Trophoblast cell (in vitro differentiated cells and primary cell): ENCODE results near the gene KAT7.
"Not testable (repeated sequence)": the region's sequence is repeated elsewhere in the genome, so short reads cannot be mapped to it uniquely, and the experiment has no call there.

ENCODE experiments used
- DNase-seq, 2 donors: peaks; one replicate each; pipeline ENCODE4 v3.0.0-alpha.2; 2016
- H2AFZ ChIP-seq: 2 replicates; pipeline ENCODE4 v1.6.1; 2013; ENCODE audit warnings: low read length, moderate library complexity, mild to moderate bottlenecking; ENCODE audit not compliant: insufficient read depth, poor library complexity
- H2AK5ac ChIP-seq: 2 replicates; pipeline ENCODE4 v1.6.1; 2013; ENCODE audit warnings: mild to moderate bottlenecking, low read length
- H2BK120ac ChIP-seq: 2 replicates; pipeline ENCODE4 v1.6.1; 2013; ENCODE audit warnings: low read length, mild to moderate bottlenecking, moderate library complexity; ENCODE audit not compliant: insufficient read depth, poor library complexity
- H2BK12ac ChIP-seq: 2 replicates; pipeline ENCODE4 v1.6.1; 2013; ENCODE audit warnings: mild to moderate bottlenecking, low read length, moderate library complexity
- H2BK5ac ChIP-seq: 2 replicates; pipeline ENCODE4 v1.6.1; 2013; ENCODE audit warnings: low read length, low read depth, moderate library complexity, mild to moderate bottlenecking; ENCODE audit not compliant: poor library complexity
- H3K14ac ChIP-seq: 2 replicates; pipeline ENCODE4 v1.6.1; 2013; ENCODE audit warnings: mild to moderate bottlenecking, low read length
- H3K18ac ChIP-seq: 2 replicates; pipeline ENCODE4 v1.6.1; 2013; ENCODE audit warnings: mild to moderate bottlenecking, low read length
- H3K23ac ChIP-seq: 2 replicates; pipeline ENCODE4 v1.6.1; 2013; ENCODE audit warnings: low read length
- H3K27ac ChIP-seq: 2 replicates; pipeline ENCODE4 v1.5.1; 2013; ENCODE audit warnings: low read depth, mild to moderate bottlenecking, inconsistent platforms, low read length, moderate library complexity
- H3K27me3 ChIP-seq: 2 replicates; pipeline ENCODE4 v1.6.1; 2013; ENCODE audit warnings: inconsistent platforms, mild to moderate bottlenecking, low read length, moderate library complexity; ENCODE audit not compliant: insufficient read depth
- H3K36me3 ChIP-seq, 2 experiments: 1 replicate in 1 of 2; 2 replicates in 1 of 2; pipeline ENCODE4 v1.6.1; 2013; ENCODE audit warnings: low read length in 2 of 2, mild to moderate bottlenecking in 2 of 2, moderate library complexity in 1 of 2; ENCODE audit not compliant: insufficient read depth in 2 of 2, control insufficient read depth in 1 of 2
- H3K4ac ChIP-seq: 2 replicates; pipeline ENCODE4 v1.6.1; 2013; ENCODE audit warnings: low read depth, mild to moderate bottlenecking, low read length, moderate library complexity
- H3K4me1 ChIP-seq, 2 experiments: 1 replicate in 1 of 2; 2 replicates in 1 of 2; pipeline ENCODE4 v1.6.1; 2013; ENCODE audit warnings: low read length in 2 of 2, mild to moderate bottlenecking in 2 of 2, moderate library complexity in 1 of 2; ENCODE audit not compliant: insufficient read depth in 2 of 2, control insufficient read depth in 1 of 2
- H3K4me2 ChIP-seq: 2 replicates; pipeline ENCODE4 v1.6.1; 2013; ENCODE audit warnings: inconsistent platforms, mild to moderate bottlenecking, low read length, moderate library complexity
- H3K4me3 ChIP-seq: 2 replicates; pipeline ENCODE4 v1.5.1; 2013; ENCODE audit warnings: mild to moderate bottlenecking, low read depth, low read length, inconsistent platforms
- H3K79me1 ChIP-seq: one replicate; pipeline ENCODE4 v1.6.1; 2013; ENCODE audit warnings: low read length
- H3K79me2 ChIP-seq: 2 replicates; pipeline ENCODE4 v1.6.1; 2013; ENCODE audit warnings: low read length, mild to moderate bottlenecking; ENCODE audit not compliant: control insufficient read depth, insufficient read depth, poor library complexity
- H3K9ac ChIP-seq: 2 replicates; pipeline ENCODE4 v1.6.1; 2013; ENCODE audit warnings: mild to moderate bottlenecking, low read length
- H3K9me3 ChIP-seq: 2 replicates; pipeline ENCODE4 v1.6.1; 2013; ENCODE audit warnings: low read depth, mild to moderate bottlenecking, control low read depth, inconsistent platforms, low read length; ENCODE audit not compliant: insufficient read depth
- H4K12ac ChIP-seq: 2 replicates; pipeline ENCODE4 v1.6.1; 2013; ENCODE audit warnings: low read depth, mild to moderate bottlenecking, low read length, moderate library complexity
- H4K8ac ChIP-seq: 2 replicates; pipeline ENCODE4 v1.6.1; 2013; ENCODE audit warnings: low read depth, mild to moderate bottlenecking, low read length, moderate library complexity
- H4K91ac ChIP-seq: one replicate; pipeline ENCODE4 v1.6.1; 2013; ENCODE audit warnings: low read depth, mild to moderate bottlenecking, low read length, moderate library complexity
- WGBS: extraction: QIAGEN DNeasy Blood & Tissue Kit; methylation state at CpG from one replicate; pipeline ENCODE4 v1.1.7; 2013; ENCODE audit warnings: missing lambda C conversion rate; ENCODE audit not compliant: insufficient read length, insufficient coverage; ENCODE audit errors: extremely low coverage; 5-methylcytosine and 5-hydroxymethylcytosine counted together

Gene KAT7

DNA sequence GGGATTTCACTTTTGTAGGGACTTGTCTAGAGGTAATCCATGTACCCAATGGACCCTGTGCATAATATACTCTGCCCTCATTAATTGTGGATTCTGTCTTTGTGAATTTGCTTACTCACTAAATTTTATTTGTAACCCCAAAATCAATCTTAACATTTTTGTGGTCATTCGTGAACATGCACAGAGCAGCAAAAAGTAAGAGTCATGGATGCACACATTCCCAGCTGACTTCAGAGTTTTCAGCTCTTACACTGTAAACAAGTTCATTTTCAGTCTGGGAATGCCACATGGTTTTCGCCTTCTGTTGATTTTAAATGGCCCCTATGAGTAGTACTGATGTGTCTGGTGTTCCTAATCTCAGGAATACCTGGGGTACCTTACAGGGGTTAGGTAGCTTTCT lies 35.1 kb downstream of the KAT7 start:
- no peak overlapping the region for H2AK5ac ChIP-seq
- no peak overlapping the region for H3K4ac ChIP-seq
- H3K9ac ChIP-seq = no peak overlapping the region
- H2AFZ ChIP-seq = no peak overlapping the region
- peaks cover 2 to 4% of the 10 kb centered on the region in 2 experiments for H3K4me1 ChIP-seq
- no peak overlapping the region for H3K18ac ChIP-seq
- no peak overlapping the region for H2BK12ac ChIP-seq
- H3K79me2 ChIP-seq = no peaks in the 10 kb centered on the region
- H2BK5ac ChIP-seq = no peak overlapping the region
- no peak overlapping the region for H4K12ac ChIP-seq
- H3K9me3 ChIP-seq = no peaks in the 10 kb centered on the region
- peaks cover 1% of the 10 kb centered on the region for H3K79me1 ChIP-seq
- H2BK120ac ChIP-seq = no peak overlapping the region
- H3K14ac ChIP-seq = no peak overlapping the region
- H3K27ac ChIP-seq = no peak overlapping the region
- no peak for DNase-seq
- no peaks in the 10 kb centered on the region for H3K27me3 ChIP-seq
- H4K8ac ChIP-seq = no peak overlapping the region
- no CpG with 5 or more reads among the region's 2 CpGs for WGBS
- H3K4me2 ChIP-seq = no peak overlapping the region
- no peak overlapping the region for H4K91ac ChIP-seq
- peaks cover 16 to 27% of the 10 kb centered on the region in 2 experiments for H3K36me3 ChIP-seq
- no peak overlapping the region for H3K4me3 ChIP-seq
- no peak overlapping the region for H3K23ac ChIP-seq

DNA sequence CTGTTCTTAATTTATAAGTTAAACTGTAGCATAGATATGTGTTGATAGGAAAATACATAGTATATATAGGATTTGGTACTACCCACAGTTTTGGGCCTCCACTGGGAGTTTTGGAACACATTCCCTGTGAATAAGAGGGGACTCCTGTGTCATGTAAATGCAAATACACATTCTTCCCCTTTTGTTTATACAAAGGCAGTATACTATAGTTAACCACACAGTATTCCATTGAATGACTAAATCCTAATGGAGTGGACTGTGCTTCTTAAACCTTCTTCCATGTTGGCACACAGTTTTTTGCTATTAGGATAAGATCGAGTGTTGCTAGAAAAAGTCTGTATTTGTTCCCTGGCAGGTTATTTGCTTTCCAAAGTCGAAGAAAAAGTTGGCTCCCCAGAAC lies 37.2 kb downstream of the KAT7 start:
- no peaks in the 10 kb centered on the region for H3K9me3 ChIP-seq
- H3K4me2 ChIP-seq = no peak overlapping the region
- H2AFZ ChIP-seq = no peak overlapping the region
- no CpG with 5 or more reads among the region's 2 CpGs for WGBS
- H3K27me3 ChIP-seq = no peaks in the 10 kb centered on the region
- H2BK5ac ChIP-seq = no peak overlapping the region
- H3K23ac ChIP-seq = no peak overlapping the region
- no peak overlapping the region for H3K14ac ChIP-seq
- H4K12ac ChIP-seq = no peak overlapping the region
- no peak overlapping the region for H3K9ac ChIP-seq
- H2BK120ac ChIP-seq = no peak overlapping the region
- H2BK12ac ChIP-seq = no peak overlapping the region
- peaks cover 3% of the 10 kb centered on the region for H3K79me1 ChIP-seq
- DNase-seq = no peak
- peaks cover 9 to 11% of the 10 kb centered on the region in 2 experiments for H3K4me1 ChIP-seq
- no peak overlapping the region for H3K27ac ChIP-seq
- no peak overlapping the region for H3K18ac ChIP-seq
- H3K4ac ChIP-seq = no peak overlapping the region
- H4K8ac ChIP-seq = no peak overlapping the region
- no peak overlapping the region for H2AK5ac ChIP-seq
- no peak overlapping the region for H4K91ac ChIP-seq
- H3K79me2 ChIP-seq = no peaks in the 10 kb centered on the region
- H3K4me3 ChIP-seq = no peak overlapping the region
- H3K36me3 ChIP-seq = peaks cover 12 to 27% of the 10 kb centered on the region in 2 experiments

DNA sequence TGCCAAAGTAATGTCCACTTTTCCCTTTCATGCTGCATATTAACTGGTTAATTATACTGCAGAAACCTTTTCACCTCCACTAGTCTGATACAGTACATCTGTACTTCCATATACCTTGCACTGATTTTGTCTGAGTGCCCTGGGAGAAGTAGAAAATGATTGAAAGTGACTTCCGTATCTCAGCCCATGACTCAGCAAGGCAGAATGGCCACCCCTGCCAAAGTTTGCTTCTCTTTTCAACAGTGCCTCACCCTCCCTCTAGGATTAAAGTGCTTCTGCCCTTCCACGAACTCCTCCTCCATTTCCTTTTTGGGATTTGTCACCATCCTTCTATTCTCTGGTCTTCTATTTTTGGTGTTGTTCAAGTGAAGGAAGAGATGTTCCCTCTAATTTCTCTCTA lies 39.8 kb downstream of the KAT7 start:
- not testable (repeated sequence) for DNase-seq, H4K12ac ChIP-seq, H2BK12ac ChIP-seq, H3K18ac ChIP-seq, H3K27ac ChIP-seq, H2AK5ac ChIP-seq, H3K27me3 ChIP-seq, H3K9ac ChIP-seq, H3K4me3 ChIP-seq, H4K8ac ChIP-seq, H3K79me1 ChIP-seq, H2BK120ac ChIP-seq, H3K4ac ChIP-seq, H4K91ac ChIP-seq, H2AFZ ChIP-seq, H3K23ac ChIP-seq, H3K79me2 ChIP-seq, H3K4me2 ChIP-seq, H3K9me3 ChIP-seq, H3K14ac ChIP-seq, H2BK5ac ChIP-seq, H3K4me1 ChIP-seq
- WGBS = no CpG with 5 or more reads among the region's 2 CpGs
- peaks cover 12 to 25% of the 10 kb centered on the region in 2 experiments for H3K36me3 ChIP-seq

DNA sequence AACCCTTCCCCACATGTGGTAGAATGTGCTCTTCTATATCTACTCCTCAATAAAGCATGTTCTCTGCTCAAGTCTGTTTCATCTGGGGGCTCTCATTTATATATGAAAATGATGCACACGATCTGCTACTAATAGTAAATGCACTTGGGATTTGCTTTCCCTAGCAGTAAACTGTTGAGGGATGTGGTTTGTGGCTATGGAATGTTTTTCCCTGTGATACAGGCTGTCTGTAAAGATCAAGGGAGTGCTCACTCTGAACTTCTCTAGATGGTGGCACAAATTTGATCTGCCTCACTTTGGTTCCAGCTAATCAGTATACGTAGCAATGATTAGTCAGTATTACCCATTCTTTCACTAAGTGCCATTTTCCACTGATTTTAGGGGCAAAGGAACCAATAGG lies 40.5 kb downstream of the KAT7 start:
- Histone ChIP-seq H3K79me1 (peaks cover 2% of the 10 kb centered on the region), H4K12ac (no peak overlapping the region), H2BK5ac (no peak overlapping the region), H3K4ac (no peak overlapping the region), H3K27ac (no peak overlapping the region), H3K36me3 (peaks cover 13 to 28% of the 10 kb centered on the region in 2 experiments), H3K23ac (no peak overlapping the region), H3K27me3 (no peaks in the 10 kb centered on the region), H3K79me2 (no peaks in the 10 kb centered on the region), H3K14ac (no peak overlapping the region), H2AK5ac (no peak overlapping the region), H2BK12ac (no peak overlapping the region), H3K9me3 (no peaks in the 10 kb centered on the region), H3K18ac (no peak overlapping the region), H2BK120ac (no peak overlapping the region), H3K4me2 (no peak overlapping the region), H3K4me3 (no peak overlapping the region), H3K9ac (no peak overlapping the region), H2AFZ (no peak overlapping the region), H4K8ac (no peak overlapping the region), H4K91ac (no peak overlapping the region), H3K4me1 (peaks cover 7 to 9% of the 10 kb centered on the region in 2 experiments)
- DNase-seq = no peak
- no CpG with 5 or more reads among the region's 2 CpGs for WGBS
